K562 (cell line): Measurements from ENCODE around the gene BRMS1.
A peak's percentile ranks its signal among the peaks of the same experiment; 100 is the strongest.

Experiments
- ARID1B ChIP-seq: fragments of 450-650 bp; IDR thresholded peaks from 2 replicates; pipeline ENCODE4 v1.6.1; 2016; ENCODE audit warnings: antibody characterized with exemption, mild to moderate bottlenecking, inconsistent platforms
- EP300 ChIP-seq: IDR thresholded peaks from 2 replicates; pipeline ENCODE4 v1.6.1; 2012; ENCODE audit warnings: low read length, improper control_type of control experiment
- EZH2 ChIP-seq: IDR thresholded peaks from 2 replicates; pipeline ENCODE4 v1.6.1; 2012; ENCODE audit warnings: low read depth, mild to moderate bottlenecking, inconsistent platforms, low read length, borderline replicate concordance
- LEF1 ChIP-seq: fragments of 450-650 bp; IDR thresholded peaks from 2 replicates; pipeline ENCODE4 v1.6.1; 2016; ENCODE audit warnings: mild to moderate bottlenecking
- NKRF ChIP-seq: fragments of 450-650 bp; IDR thresholded peaks from 2 replicates; pipeline ENCODE4 v1.6.1; 2016; ENCODE audit warnings: borderline replicate concordance
- POLR2A ChIP-seq: fragments of 450-650 bp; conservative IDR thresholded peaks from 2 replicates; pipeline ENCODE4 v1.6.1; 2016
- RFX5 ChIP-seq: IDR thresholded peaks from 2 replicates; pipeline ENCODE4 v1.6.1; 2011; ENCODE audit warnings: low read depth, mild to moderate bottlenecking, improper control_type of control experiment, low read length
- SP2 ChIP-seq: IDR thresholded peaks from 2 replicates; pipeline ENCODE4 v1.6.1; 2011; ENCODE audit warnings: mild to moderate bottlenecking, low read depth, low read length, moderate library complexity; ENCODE audit not compliant: poor library complexity, severe bottlenecking; ENCODE audit errors: extremely low read depth
- SUPT5H ChIP-seq: fragments of 450-650 bp; IDR thresholded peaks from 2 replicates; pipeline ENCODE4 v1.6.1; 2016
- USF2 ChIP-seq: sonication (generic); formaldehyde crosslinking; IDR thresholded peaks from 2 replicates; pipeline ENCODE4 v1.5.0; 2020; ENCODE audit warnings: missing genetic modification reagents
- ZBTB11 ChIP-seq, 3 experiments: fragments of 200-800 bp in 1 of 3; fragments of 250-450 bp in 1 of 3; fragments of 450-650 bp in 1 of 3; sonication (Bioruptor Pico) in 1 of 3; sonication (Bioruptor generic) in 1 of 3; formaldehyde crosslinking in 1 of 3; IDR thresholded peaks; 2 replicates each; pipeline versions ENCODE4 v1.6.1 to v1.8.0; 2016 to 2022; ENCODE audit warnings: mild to moderate bottlenecking in 2 of 3, missing genetic modification characterization in 2 of 3, missing compliant biosample characterization in 1 of 3, moderate library complexity in 1 of 3
- TF ChIP-seq, protein P1 (sequence below): sonication (generic); IDR thresholded peaks from 2 replicates; pipeline ENCODE4 v1.6.1; 2016
- TF ChIP-seq, protein P2 (sequence below): sonication (generic); formaldehyde crosslinking; IDR thresholded peaks from 2 replicates; pipeline ENCODE4 v1.8.1; 2023; ENCODE audit warnings: mild to moderate bottlenecking, missing genetic modification reagents

GRCh38 chr11:66368484-66368883 is 23.6 kb upstream of the BRMS1 start:
- TF ChIP-seq LEF1 (no peak), NKRF (no peak), ARID1B (no peak), SP2 (no peak), USF2 (CRISPR knock-in tag) (no peak), RFX5 (no peak), ZBTB11 (CRISPR knock-in tag; IDR thresholded peaks at IDR 0.05) (no peak), POLR2A (no peak), EP300 (no peak), EZH2 (no peak), SUPT5H (peak; percentile 33; the same call in 1 of the 2 replicates)
- TF ChIP-seq, protein P1, sequence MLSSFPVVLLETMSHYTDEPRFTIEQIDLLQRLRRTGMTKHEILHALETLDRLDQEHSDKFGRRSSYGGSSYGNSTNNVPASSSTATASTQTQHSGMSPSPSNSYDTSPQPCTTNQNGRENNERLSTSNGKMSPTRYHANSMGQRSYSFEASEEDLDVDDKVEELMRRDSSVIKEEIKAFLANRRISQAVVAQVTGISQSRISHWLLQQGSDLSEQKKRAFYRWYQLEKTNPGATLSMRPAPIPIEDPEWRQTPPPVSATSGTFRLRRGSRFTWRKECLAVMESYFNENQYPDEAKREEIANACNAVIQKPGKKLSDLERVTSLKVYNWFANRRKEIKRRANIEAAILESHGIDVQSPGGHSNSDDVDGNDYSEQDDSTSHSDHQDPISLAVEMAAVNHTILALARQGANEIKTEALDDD = no peak
- TF ChIP-seq, protein P2, sequence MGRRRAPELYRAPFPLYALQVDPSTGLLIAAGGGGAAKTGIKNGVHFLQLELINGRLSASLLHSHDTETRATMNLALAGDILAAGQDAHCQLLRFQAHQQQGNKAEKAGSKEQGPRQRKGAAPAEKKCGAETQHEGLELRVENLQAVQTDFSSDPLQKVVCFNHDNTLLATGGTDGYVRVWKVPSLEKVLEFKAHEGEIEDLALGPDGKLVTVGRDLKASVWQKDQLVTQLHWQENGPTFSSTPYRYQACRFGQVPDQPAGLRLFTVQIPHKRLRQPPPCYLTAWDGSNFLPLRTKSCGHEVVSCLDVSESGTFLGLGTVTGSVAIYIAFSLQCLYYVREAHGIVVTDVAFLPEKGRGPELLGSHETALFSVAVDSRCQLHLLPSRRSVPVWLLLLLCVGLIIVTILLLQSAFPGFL = no peak
